K562 (cell line): ENCODE measurements around the gene ZNF441. TPM values are rescaled to one million over a fixed set of nuclear protein-coding genes. Genes with fewer than 3 reads are reported as not detected.
A peak's percentile ranks its signal among the peaks of the same experiment; 100 is the strongest.

Experiments
- BHLHE40 ChIP-seq: IDR thresholded peaks from 2 replicates; pipeline ENCODE4 v1.6.1; 2011; ENCODE audit warnings: low read length, improper control_type of control experiment
- BMI1 ChIP-seq: fragments of 150-350 bp; IDR thresholded peaks from 2 replicates; pipeline ENCODE4 v1.6.1; 2014; ENCODE audit warnings: low read length
- EP300 ChIP-seq: IDR thresholded peaks from 2 replicates; pipeline ENCODE4 v1.6.1; 2012; ENCODE audit warnings: low read length, improper control_type of control experiment
- ETS1 ChIP-seq: conservative IDR thresholded peaks from 2 replicates; pipeline ENCODE4 v1.6.1; 2011; ENCODE audit warnings: low read depth, mild to moderate bottlenecking, low read length; ENCODE audit not compliant: control insufficient read depth
- FOXK2 ChIP-seq, 2 experiments: fragments of 450-650 bp; IDR thresholded peaks in 1 of 2; conservative IDR thresholded peaks in 1 of 2; 2 replicates each; pipeline ENCODE4 v1.6.1; 2016; ENCODE audit warnings: low read depth in 2 of 2, mild to moderate bottlenecking in 1 of 2
- GABPB1 ChIP-seq: sonication (generic); formaldehyde crosslinking; IDR thresholded peaks from 2 replicates; pipeline ENCODE4 v1.8.0; 2022; ENCODE audit warnings: mild to moderate bottlenecking, missing genetic modification reagents
- GATA2 ChIP-seq: sonication (generic); formaldehyde crosslinking; IDR thresholded peaks from 2 replicates; pipeline ENCODE4 v1.4.0; 2020; ENCODE audit warnings: mild to moderate bottlenecking, missing genetic modification reagents
- HMGN3 ChIP-seq: IDR thresholded peaks from 2 replicates; pipeline ENCODE4 v1.6.1; 2011; ENCODE audit warnings: borderline replicate concordance, low read depth, mild to moderate bottlenecking, mixed read lengths, low read length; ENCODE audit not compliant: insufficient read length; ENCODE audit errors: extremely low read depth
- KLF1 ChIP-seq: fragments of 450-650 bp; IDR thresholded peaks from 2 replicates; pipeline ENCODE4 v1.6.1; 2016; ENCODE audit warnings: missing genetic modification characterization, missing compliant biosample characterization
- PYGO2 ChIP-seq: fragments of 450-650 bp; IDR thresholded peaks from 2 replicates; pipeline ENCODE4 v1.6.1; 2016; ENCODE audit warnings: mild to moderate bottlenecking, missing genetic modification characterization, moderate library complexity, missing compliant biosample characterization
- SOX6 ChIP-seq: fragments of 450-650 bp; IDR thresholded peaks from 2 replicates; pipeline ENCODE4 v1.6.1; 2014; ENCODE audit warnings: mild to moderate bottlenecking
- ZNF280A ChIP-seq: fragments of 450-650 bp; IDR thresholded peaks from 2 replicates; pipeline ENCODE4 v1.6.1; 2018; ENCODE audit warnings: mild to moderate bottlenecking, low read depth; ENCODE audit not compliant: partially characterized antibody
- ZNF311 ChIP-seq: fragments of 250-450 bp; sonication (Bioruptor Pico); IDR thresholded peaks from 2 replicates; pipeline ENCODE4 v1.4.0; 2020; ENCODE audit warnings: mild to moderate bottlenecking, moderate library complexity
- ZNF398 ChIP-seq: fragments of 250-450 bp; sonication (Bioruptor Pico); IDR thresholded peaks from 2 replicates; pipeline ENCODE4 v1.8.0; 2021; ENCODE audit warnings: moderate library complexity, mild to moderate bottlenecking, inconsistent platforms
- ZNF592 ChIP-seq: fragments of 450-650 bp; IDR thresholded peaks from 2 replicates; pipeline ENCODE4 v1.6.1; 2017; ENCODE audit warnings: antibody characterized with exemption, mild to moderate bottlenecking
- polyA plus RNA-seq, 8 experiments: library from polyadenylated mRNA; depleted of rRNA in 4 of 8; stranded (reverse) in 5 of 8; unstranded in 3 of 8; fragments of >200 nt; fragmentation: Nextera tagmentation in 2 of 8; fragmentation: Illumina TruSeq in 1 of 8; extraction: Ambion mirVana in 2 of 8; extraction: Trizol in 1 of 8; gene quantifications; 2 replicates each; pipeline versions ENCODE4 v1.2.1 to v1.2.3, GENCODE V29; 2011 to 2014; ENCODE audit warnings: inconsistent platforms in 1 of 8, missing spikeins in 1 of 8
- total RNA-seq, 7 experiments: library from RNA; depleted of rRNA in 6 of 7; stranded (reverse); fragments of >200 nt in 6 of 7; fragmentation: Illumina TruSeq in 2 of 7; extraction: Trizol in 2 of 7; gene quantifications; 2 replicates each; pipeline versions ENCODE4 v1.2.1 to v1.2.3, GENCODE V29; 2011 to 2021; ENCODE audit warnings: low replicate concordance in 1 of 7

The ZNF441 gene
- total and polyA plus RNA-seq, 9 of the 15 experiments (the other 6 are each of a cell fraction or from before 2014, with no cell fraction given), result 1.9 to 14.0 (median 7.8) TPM

GRCh38 chr19:11736696-11737095, 30.1 kb upstream of the ZNF441 start (continued):
- TF ChIP-seq FOXK2 (conservative IDR thresholded peaks at IDR 0.05 in 1 of 2, IDR thresholded peaks at IDR 0.05 in 1 of 2; ENCODE audit: low read depth in 2 of 2) (no peak), GATA2 (peak; percentile 90), ZNF311 (no peak), PYGO2 (tag) (no peak), SOX6 (peak; percentile 74), GABPB1 (CRISPR knock-in tag) (no peak), ZNF592 (no peak), HMGN3 (no peak), ZNF398 (CRISPR knock-in tag) (no peak), EP300 (peak; percentile 53), KLF1 (tag) (no peak), BMI1 (no peak), ETS1 (no peak), ZNF280A (no peak), BHLHE40 (no peak)
